GM12892 (cell line): ENCODE results near the gene PIP5KL1.

ENCODE experiments used
- POLR2AphosphoS5 ChIP-seq: IDR thresholded peaks from 2 replicates; pipeline ENCODE4 v1.6.1; 2011; ENCODE audit warnings: low read depth, low read length, control low read depth
- TAF1 ChIP-seq: IDR thresholded peaks from 2 replicates; pipeline ENCODE4 v1.6.1; 2011; ENCODE audit warnings: low read depth, mild to moderate bottlenecking, control low read depth, low read length, borderline replicate concordance

GRCh38 chr9:127913682-127914081 is 16.9 kb downstream of the PIP5KL1 start:
- TF ChIP-seq TAF1 (no peak), POLR2AphosphoS5 (no peak)
